ENCODE data around the gene WIPF1.

DNA sequence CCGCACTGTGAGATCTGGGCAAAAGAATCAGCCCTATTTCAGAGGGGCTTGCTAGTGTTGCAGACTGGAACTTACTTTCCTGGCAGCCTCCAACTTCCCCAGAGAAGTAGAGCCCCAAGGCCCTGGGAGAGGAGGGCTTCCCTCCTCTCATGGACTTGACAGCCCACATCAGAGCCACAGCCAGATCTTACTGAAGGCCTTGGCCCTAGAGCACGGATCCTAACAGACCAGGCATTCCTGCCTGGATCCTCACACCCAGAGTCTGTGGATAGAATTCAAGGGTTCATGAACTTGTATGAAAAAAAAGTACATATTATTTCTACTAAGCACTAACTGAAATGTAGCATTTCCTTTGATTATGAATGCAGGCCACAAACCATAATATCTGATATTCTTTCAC is 8.3 kb downstream of the WIPF1 start:
- TF ChIP-seq, protein P1, sequence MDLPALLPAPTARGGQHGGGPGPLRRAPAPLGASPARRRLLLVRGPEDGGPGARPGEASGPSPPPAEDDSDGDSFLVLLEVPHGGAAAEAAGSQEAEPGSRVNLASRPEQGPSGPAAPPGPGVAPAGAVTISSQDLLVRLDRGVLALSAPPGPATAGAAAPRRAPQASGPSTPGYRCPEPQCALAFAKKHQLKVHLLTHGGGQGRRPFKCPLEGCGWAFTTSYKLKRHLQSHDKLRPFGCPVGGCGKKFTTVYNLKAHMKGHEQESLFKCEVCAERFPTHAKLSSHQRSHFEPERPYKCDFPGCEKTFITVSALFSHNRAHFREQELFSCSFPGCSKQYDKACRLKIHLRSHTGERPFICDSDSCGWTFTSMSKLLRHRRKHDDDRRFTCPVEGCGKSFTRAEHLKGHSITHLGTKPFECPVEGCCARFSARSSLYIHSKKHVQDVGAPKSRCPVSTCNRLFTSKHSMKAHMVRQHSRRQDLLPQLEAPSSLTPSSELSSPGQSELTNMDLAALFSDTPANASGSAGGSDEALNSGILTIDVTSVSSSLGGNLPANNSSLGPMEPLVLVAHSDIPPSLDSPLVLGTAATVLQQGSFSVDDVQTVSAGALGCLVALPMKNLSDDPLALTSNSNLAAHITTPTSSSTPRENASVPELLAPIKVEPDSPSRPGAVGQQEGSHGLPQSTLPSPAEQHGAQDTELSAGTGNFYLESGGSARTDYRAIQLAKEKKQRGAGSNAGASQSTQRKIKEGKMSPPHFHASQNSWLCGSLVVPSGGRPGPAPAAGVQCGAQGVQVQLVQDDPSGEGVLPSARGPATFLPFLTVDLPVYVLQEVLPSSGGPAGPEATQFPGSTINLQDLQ (CRISPR knock-in tag; IDR thresholded peaks at IDR 0.05): no peak
- no peak for TF ChIP-seq SP2 (CRISPR knock-in tag; IDR thresholded peaks at IDR 0.05)
- no peak for TF ChIP-seq POLR2AphosphoS5 (IDR thresholded peaks at IDR 0.05; ENCODE audit: low read depth, low read length)
- no peak for TF ChIP-seq ONECUT2 (CRISPR knock-in tag; IDR thresholded peaks at IDR 0.05)
- no peak for TF ChIP-seq SNAPC2 (CRISPR knock-in tag; IDR thresholded peaks at IDR 0.05)
- TF ChIP-seq, protein P2, sequence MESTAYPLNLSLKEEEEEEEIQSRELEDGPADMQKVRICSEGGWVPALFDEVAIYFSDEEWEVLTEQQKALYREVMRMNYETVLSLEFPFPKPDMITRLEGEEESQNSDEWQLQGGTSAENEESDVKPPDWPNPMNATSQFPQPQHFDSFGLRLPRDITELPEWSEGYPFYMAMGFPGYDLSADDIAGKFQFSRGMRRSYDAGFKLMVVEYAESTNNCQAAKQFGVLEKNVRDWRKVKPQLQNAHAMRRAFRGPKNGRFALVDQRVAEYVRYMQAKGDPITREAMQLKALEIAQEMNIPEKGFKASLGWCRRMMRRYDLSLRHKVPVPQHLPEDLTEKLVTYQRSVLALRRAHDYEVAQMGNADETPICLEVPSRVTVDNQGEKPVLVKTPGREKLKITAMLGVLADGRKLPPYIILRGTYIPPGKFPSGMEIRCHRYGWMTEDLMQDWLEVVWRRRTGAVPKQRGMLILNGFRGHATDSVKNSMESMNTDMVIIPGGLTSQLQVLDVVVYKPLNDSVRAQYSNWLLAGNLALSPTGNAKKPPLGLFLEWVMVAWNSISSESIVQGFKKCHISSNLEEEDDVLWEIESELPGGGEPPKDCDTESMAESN (CRISPR knock-in tag; conservative IDR thresholded peaks at IDR 0.05): no peak
- no peak for TF ChIP-seq CTCF (CRISPR knock-in tag; IDR thresholded peaks at IDR 0.05)
- no peak for TF ChIP-seq ZNF225 (CRISPR knock-in tag; IDR thresholded peaks at IDR 0.05)
- TF ChIP-seq CHD2 (IDR thresholded peaks at IDR 0.05; ENCODE audit: low read depth, low read length): no peak
